ENCODE measurements around the gene CSTF3.

DNA sequence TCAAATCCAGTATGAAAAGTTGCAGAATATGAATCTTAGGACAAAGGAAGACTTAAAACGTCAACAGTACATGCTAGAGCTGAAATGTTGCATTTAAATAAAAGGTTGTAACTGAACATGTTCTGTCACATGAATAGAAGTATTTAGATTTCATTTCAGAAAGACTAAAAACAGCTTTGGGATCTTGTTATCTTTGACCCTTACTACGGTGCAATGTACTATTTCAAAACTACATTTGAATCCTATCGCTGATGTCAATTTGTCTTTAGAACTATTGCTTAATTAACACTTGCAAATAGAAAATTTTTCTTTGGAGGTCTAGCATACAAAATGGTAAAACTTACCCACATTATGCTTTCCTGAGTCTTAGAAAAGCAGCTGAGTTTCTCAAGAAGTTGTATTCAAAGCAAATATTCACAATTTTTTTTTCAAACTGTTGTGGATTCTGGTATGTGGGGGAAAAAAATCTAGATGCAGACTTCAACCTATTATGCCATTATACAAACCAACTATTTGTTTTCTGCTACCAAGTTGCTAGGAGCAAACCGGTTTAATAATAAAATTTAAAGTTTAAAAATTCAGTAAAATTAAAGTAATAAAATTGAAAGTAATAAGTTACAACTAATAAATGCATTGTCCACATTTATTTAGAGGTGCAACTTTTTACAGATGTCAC is 25.4 kb downstream of the CSTF3 start:
- TF ChIP-seq EZH2 (IDR thresholded peaks at IDR 0.05; ENCODE audit: insufficient read depth, poor library complexity, severe bottlenecking) (no peak), EZH2phosphoT487 (IDR thresholded peaks at IDR 0.05; ENCODE audit: insufficient read depth, low read depth) (no peak)

Measured in GM23248 (cell line).